Measurements from ENCODE around the gene PCBP2. TPM values are rescaled to one million over a fixed set of nuclear protein-coding genes. Genes with fewer than 3 reads are reported as not detected.

The PCBP2 gene
- total and polyA plus RNA-seq, 3 experiments from 2014 or later = 104 to 1,025 (median 995) TPM

DNA sequence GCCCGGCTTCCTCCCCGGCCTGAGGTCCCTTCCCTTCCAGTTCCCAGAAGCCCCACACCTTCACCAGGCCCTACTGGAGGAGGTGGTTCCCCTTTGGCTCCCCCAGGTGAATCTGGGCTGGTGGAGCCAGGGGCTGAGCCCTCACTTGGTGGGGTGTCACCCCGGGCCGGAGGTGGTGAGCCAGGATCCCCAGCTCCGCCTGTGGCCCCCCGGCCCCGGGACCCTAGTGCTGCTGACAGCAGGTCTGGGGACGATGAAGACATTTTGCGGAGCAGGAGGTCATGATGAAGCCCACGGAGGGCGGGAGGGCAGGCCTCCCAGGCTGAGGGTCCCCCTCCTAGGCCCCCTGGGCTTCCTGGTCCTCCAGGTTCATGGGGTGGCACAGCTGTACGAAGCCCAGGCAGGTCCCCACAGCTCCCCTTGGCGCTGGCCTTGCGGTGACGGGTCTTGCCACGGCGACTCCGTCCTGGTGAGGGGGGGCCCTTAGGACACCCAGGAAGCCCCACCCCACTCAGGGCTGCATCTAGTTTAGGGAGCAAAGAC lies 30.8 kb downstream of the PCBP2 start:
- POLR2A ChIA-PET = interaction anchor here (1.1 to 1.4 kb wide), 2 partner anchors 11 to 26 kb away, joined by 4 to 6 read pairs; no protein-coding TSS in a partner anchor
- Mint-ChIP-seq H3K36me3 (peaks cover 0 to 84% (median 7%) of the 10 kb centered on the region in 3 donors), H3K4me3 (no peak overlapping the region), H3K27me3 (no peaks in the 10 kb centered on the region), H3K4me1 (peaks cover 6 to 25% (median 7%) of the 10 kb centered on the region in 3 donors), H3K27ac (no peak overlapping the region), H3K9me3 (no peaks in the 10 kb centered on the region)
- no peak for DNase-seq
- CTCF ChIA-PET = interaction anchor here (0.7 to 1.9 kb wide), 6 partner anchors 9 to 26 kb away, joined by 3 to 7 read pairs (median 4); partner anchors contain the start of gene TARBP2
- no peaks in the 10 kb centered on the region for H3K9me3 ChIP-seq (ENCODE audit: low read length)
- no peak overlapping the region for H3K27ac ChIP-seq (ENCODE audit: low read depth, low read length)
- no peak overlapping the region for H3K4me3 ChIP-seq (ENCODE audit: low read length)
- H3K36me3 ChIP-seq (ENCODE audit: insufficient read depth, low read length) = peaks cover 48% of the 10 kb centered on the region
- no peaks in the 10 kb centered on the region for H3K27me3 ChIP-seq (ENCODE audit: insufficient read depth, low read length, poor library complexity, severe bottlenecking)
- no peaks in the 10 kb centered on the region for H3K4me1 ChIP-seq (ENCODE audit: insufficient read depth, low read length)

DNA sequence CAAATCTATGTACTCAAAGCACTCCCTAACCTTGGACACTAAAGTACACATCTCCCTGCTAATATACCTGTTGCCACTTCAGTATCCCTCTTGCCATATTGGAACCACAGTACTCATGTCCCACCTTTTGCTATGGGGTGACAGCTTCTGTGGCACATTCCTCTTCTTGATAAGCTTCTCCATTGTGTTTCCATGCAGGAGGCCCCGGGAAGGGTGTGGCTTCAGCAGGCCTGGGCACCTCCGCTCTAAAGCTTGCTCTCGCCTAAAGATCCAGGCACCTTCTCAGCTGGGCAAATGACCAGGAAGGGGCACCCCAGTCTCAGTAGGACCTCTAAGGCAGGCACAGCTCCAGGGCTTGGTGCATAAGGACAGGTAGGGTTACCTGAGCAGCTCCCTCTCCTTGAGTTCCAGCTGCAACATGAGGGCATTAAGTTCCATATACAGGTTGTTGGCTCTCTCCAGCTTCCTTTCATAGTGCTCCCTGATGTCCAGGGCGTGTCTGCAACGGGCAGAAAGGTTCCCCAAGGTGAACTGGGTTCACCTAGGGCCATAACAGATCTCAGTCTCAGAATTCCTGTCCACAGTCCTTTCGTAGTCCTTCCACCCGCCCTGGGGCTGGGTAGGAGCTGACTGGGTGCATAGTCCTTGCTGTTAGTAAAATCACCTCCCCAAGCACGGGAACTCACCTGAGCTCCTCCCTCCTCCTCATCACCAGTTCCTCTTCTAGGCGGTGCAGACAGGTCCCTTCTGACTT lies 31.5 kb downstream of the PCBP2 start:
- DNase-seq = no peak
- Mint-ChIP-seq H3K27me3 (no peaks in the 10 kb centered on the region), H3K27ac (peak overlapping the region in 6 of 8 donors; percentile 10 to 81 (median 56)), H3K4me1 (peaks cover 6 to 24% (median 8%) of the 10 kb centered on the region in 3 donors), H3K36me3 (peaks cover 0 to 81% (median 7%) of the 10 kb centered on the region in 3 donors), H3K9me3 (no peaks in the 10 kb centered on the region), H3K4me3 (no peak overlapping the region)
- Histone ChIP-seq H3K27ac (ENCODE audit: low read depth, low read length) (no peak overlapping the region), H3K9me3 (ENCODE audit: low read length) (no peaks in the 10 kb centered on the region), H3K4me1 (ENCODE audit: insufficient read depth, low read length) (no peaks in the 10 kb centered on the region), H3K36me3 (ENCODE audit: insufficient read depth, low read length) (peaks cover 48% of the 10 kb centered on the region), H3K4me3 (ENCODE audit: low read length) (no peak overlapping the region), H3K27me3 (ENCODE audit: insufficient read depth, low read length, poor library complexity, severe bottlenecking) (no peaks in the 10 kb centered on the region)
- ChIA-PET CTCF (interaction anchor here (0.7 to 1.9 kb wide), 4 partner anchors 8 to 25 kb away, joined by 3 to 7 read pairs (median 4); partner anchors contain the start of gene TARBP2), POLR2A (interaction anchor here (0.7 to 1.4 kb wide), 3 partner anchors 10 to 68 kb away, joined by 3 to 6 read pairs (median 4); no protein-coding TSS in a partner anchor)

DNA sequence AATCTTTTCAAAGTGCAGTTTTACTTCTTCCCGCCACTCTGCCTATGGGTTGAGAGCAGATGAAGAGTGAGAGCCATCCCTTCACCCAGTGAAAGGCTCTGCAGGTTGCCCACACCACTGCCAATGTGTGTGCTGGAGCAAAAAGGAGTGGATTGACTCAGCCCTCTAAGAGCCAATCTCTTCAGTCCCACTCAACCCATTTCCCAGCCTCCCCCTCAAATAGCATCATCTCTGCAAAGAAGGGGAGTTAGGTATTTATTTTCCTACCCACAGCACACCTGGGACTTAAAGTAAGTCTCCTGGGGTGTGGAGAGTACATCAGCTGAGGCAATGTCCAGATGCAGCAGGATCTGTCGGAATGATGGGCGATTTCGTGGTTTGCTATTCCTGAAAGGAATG lies 32.1 kb downstream of the PCBP2 start:
- Mint-ChIP-seq H3K4me3 (peak overlapping the region in 1 of 7 donors; percentile 36), H3K9me3 (no peaks in the 10 kb centered on the region), H3K27me3 (no peaks in the 10 kb centered on the region), H3K36me3 (peaks cover 0 to 76% (median 7%) of the 10 kb centered on the region in 3 donors), H3K27ac (peak overlapping the region in 6 of 8 donors; percentile 10 to 81 (median 64)), H3K4me1 (peaks cover 6 to 24% (median 8%) of the 10 kb centered on the region in 3 donors)
- POLR2A ChIA-PET = no interaction called here
- Histone ChIP-seq H3K27ac (ENCODE audit: low read depth, low read length) (no peak overlapping the region), H3K9me3 (ENCODE audit: low read length) (no peaks in the 10 kb centered on the region), H3K36me3 (ENCODE audit: insufficient read depth, low read length) (peaks cover 43% of the 10 kb centered on the region), H3K27me3 (ENCODE audit: insufficient read depth, low read length, poor library complexity, severe bottlenecking) (no peaks in the 10 kb centered on the region), H3K4me1 (ENCODE audit: insufficient read depth, low read length) (no peaks in the 10 kb centered on the region), H3K4me3 (ENCODE audit: low read length) (no peak overlapping the region)
- CTCF ChIA-PET = interaction anchor here (1.5 kb wide), 1 partner anchor 25 kb away, joined by 6 read pairs; no protein-coding TSS in a partner anchor
- DNase-seq = no peak

DNA sequence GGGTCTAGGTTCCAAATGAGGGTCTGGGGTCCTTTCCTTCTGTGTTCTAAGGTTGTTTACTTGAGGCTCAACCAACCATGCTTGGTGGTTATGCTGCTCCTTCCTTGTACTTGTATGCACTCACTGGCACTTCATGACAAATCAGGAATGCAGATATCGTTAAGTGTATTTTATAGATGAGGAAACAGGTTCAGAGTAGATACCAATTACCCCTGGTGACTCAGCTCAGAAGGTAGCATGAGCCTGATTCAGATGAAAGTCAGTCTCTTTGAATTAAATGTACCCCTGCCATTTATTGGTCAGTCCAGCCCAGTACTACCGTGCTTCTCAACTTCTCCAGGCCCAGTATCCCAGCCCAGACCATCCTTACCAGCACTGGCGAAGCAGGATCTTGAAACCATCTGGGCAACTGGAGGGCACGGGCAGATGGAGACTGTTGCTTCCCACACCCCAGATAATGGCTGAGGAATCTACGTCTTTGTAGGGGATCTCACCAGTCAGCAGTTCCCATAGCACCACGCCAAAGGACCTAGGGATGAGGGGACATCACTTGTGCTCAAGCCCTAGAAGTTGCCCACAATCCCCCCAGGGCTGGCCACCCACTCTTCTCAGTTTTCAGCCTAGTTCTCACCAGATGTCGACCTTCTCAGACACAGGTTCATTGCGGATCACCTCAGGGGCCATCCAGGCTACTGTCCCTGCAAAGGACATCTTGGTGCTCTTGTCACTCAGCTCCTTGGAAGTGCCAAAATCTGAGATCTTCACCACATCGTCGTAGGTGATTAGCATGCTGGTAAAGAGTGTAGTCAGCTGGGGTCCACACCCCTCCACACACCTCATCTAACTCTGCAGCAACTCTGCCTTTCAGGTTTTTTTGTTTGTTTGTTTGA lies 33.0 kb downstream of the PCBP2 start:
- no peaks in the 10 kb centered on the region for H3K9me3 Mint-ChIP-seq
- H3K4me1 Mint-ChIP-seq = peaks cover 8 to 26% (median 10%) of the 10 kb centered on the region in 3 donors
- CTCF ChIA-PET = no interaction called here
- H3K27me3 ChIP-seq (ENCODE audit: insufficient read depth, low read length, poor library complexity, severe bottlenecking) = no peaks in the 10 kb centered on the region
- H3K36me3 Mint-ChIP-seq = peaks cover 0 to 68% (median 6%) of the 10 kb centered on the region in 3 donors
- H3K4me1 ChIP-seq (ENCODE audit: insufficient read depth, low read length) = no peaks in the 10 kb centered on the region
- peak overlapping the region in 3 of 8 donors; percentile 35 to 84 (median 71) for H3K27ac Mint-ChIP-seq
- no peak overlapping the region for H3K27ac ChIP-seq (ENCODE audit: low read depth, low read length)
- no peak for DNase-seq
- H3K9me3 ChIP-seq (ENCODE audit: low read length) = no peaks in the 10 kb centered on the region
- H3K36me3 ChIP-seq (ENCODE audit: insufficient read depth, low read length) = peaks cover 33% of the 10 kb centered on the region
- no peaks in the 10 kb centered on the region for H3K27me3 Mint-ChIP-seq
- POLR2A ChIA-PET = no interaction called here
- peak overlapping the region in 1 of 7 donors; percentile 59 for H3K4me3 Mint-ChIP-seq
- H3K4me3 ChIP-seq (ENCODE audit: low read length) = no peak overlapping the region

DNA sequence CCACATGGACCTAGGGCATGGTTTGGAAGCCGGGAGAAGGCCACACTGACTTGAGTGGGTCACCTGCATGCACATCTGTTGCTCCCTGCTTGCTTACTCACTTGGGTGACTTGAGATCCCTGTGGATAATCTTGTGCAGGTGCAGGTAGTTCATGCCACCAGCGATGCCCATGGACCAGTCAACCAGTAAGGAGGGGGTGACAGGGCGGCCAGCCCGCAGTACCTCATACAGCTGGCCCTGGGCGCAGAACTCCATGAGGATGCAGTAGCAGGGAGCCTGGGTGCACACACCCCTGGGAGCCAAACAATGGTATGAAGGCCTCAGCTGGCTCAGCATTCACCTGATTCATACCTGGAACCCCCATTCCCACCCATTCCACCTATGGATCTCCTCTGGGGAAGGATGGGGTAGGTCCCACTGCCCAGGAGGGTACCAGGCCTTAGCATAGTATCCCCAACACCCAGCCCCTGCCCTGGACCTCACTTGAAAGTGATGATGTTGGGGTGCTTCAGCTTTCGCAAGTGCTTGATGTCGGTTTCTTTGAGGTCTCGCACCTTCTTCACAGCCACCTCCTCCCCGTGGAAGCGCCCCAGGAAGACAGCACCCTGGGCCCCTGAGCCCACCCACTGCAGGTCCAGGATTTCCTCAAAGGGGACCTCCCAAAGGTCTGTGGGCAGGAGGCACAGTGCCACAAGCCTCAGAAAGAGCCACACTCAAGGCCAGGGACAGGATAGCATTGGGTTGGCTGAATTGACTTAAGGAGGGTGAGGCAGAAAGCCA lies 34.2 kb downstream of the PCBP2 start:
- peak overlapping the region; percentile 61 to 82 (median 65) for H3K27ac Mint-ChIP-seq
- DNase-seq = no peak
- H3K27me3 Mint-ChIP-seq = no peaks in the 10 kb centered on the region
- H3K36me3 Mint-ChIP-seq = peaks cover 0 to 58% (median 6%) of the 10 kb centered on the region in 3 donors
- H3K4me1 ChIP-seq (ENCODE audit: insufficient read depth, low read length) = no peaks in the 10 kb centered on the region
- H3K27ac ChIP-seq (ENCODE audit: low read depth, low read length) = no peak overlapping the region
- H3K9me3 ChIP-seq (ENCODE audit: low read length) = no peaks in the 10 kb centered on the region
- H3K4me1 Mint-ChIP-seq = peaks cover 8 to 29% (median 10%) of the 10 kb centered on the region in 3 donors
- no peak overlapping the region for H3K4me3 ChIP-seq (ENCODE audit: low read length)
- H3K27me3 ChIP-seq (ENCODE audit: insufficient read depth, low read length, poor library complexity, severe bottlenecking) = no peaks in the 10 kb centered on the region
- ChIA-PET POLR2A (no interaction called here), CTCF (interaction anchor here (0.7 kb wide), 1 partner anchor 134 kb away, joined by 3 read pairs; no protein-coding TSS in a partner anchor)
- peak overlapping the region in 1 of 7 donors; percentile 43 for H3K4me3 Mint-ChIP-seq
- no peaks in the 10 kb centered on the region for H3K9me3 Mint-ChIP-seq
- H3K36me3 ChIP-seq (ENCODE audit: insufficient read depth, low read length) = peaks cover 27% of the 10 kb centered on the region

DNA sequence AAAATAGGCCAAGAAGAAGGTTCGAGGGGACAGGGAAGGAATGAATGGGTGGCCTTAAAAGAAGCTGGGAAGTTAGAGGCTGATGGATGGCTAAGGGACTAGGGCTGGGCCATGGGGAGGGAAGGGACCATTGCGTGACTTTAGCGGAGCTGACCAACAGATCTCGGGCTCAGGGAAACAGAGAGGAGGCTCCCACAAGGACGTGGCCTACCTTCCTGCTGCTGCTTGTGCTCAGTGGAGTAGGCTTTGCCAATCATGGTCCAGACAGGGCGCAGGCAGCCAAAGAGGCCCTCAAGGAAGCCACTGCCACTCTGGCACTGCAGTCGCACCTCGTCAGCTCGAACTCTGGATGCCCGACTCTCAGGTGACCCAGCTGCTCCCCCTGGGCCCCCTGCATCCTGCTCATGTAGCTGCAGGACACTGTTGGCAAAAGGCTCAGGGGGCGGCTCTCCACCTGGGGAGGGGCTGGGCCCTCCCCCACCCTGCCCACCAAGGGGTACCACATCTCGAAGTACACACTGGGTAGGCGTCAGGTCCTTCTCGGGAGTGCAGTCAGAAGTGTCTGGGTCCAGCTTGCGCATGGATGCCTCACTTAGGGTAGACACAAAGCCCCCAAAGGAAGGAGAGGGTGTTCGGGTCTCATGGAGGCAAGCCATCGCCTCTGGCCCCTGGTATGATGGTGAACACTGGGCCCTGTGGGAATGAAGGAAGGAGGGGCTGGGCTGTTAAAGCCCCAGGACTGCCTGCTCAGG lies 35.0 kb downstream of the PCBP2 start:
- Mint-ChIP-seq H3K4me3 (peak overlapping the region in 1 of 7 donors; percentile 43), H3K9me3 (no peaks in the 10 kb centered on the region), H3K36me3 (peaks cover 0 to 51% (median 4%) of the 10 kb centered on the region in 3 donors), H3K27me3 (no peaks in the 10 kb centered on the region), H3K27ac (peak overlapping the region; percentile 51 to 93 (median 64)), H3K4me1 (peaks cover 8 to 30% (median 10%) of the 10 kb centered on the region in 3 donors)
- DNase-seq = no peak
- Histone ChIP-seq H3K27me3 (ENCODE audit: insufficient read depth, low read length, poor library complexity, severe bottlenecking) (no peaks in the 10 kb centered on the region), H3K4me3 (ENCODE audit: low read length) (no peak overlapping the region), H3K9me3 (ENCODE audit: low read length) (no peaks in the 10 kb centered on the region), H3K4me1 (ENCODE audit: insufficient read depth, low read length) (no peaks in the 10 kb centered on the region), H3K36me3 (ENCODE audit: insufficient read depth, low read length) (peaks cover 22% of the 10 kb centered on the region), H3K27ac (ENCODE audit: low read depth, low read length) (no peak overlapping the region)
- ChIA-PET CTCF (interaction anchor here (0.7 to 0.8 kb wide), 2 partner anchors 22 to 135 kb away, joined by 3 read pairs; no protein-coding TSS in a partner anchor), POLR2A (interaction anchor here (0.6 kb wide), 1 partner anchor 12 kb away, joined by 9 read pairs; no protein-coding TSS in a partner anchor)
